GM23248 (cell line): ENCODE data around the gene GIPC2. TPM values are rescaled to one million over a fixed set of nuclear protein-coding genes. Genes with fewer than 3 reads are reported as not detected.
"Not testable (repeated sequence)": the region's sequence is repeated elsewhere in the genome, so short reads cannot be mapped to it uniquely, and the experiment has no call there.

Experiments used
- DNase-seq: peaks from one replicate; pipeline ENCODE4 v3.0.0-alpha.2; 2015
- H2AFZ ChIP-seq: fragments of 200-600 bp; sonication (generic); 2 replicates; pipeline ENCODE4 v1.6.1; 2016; ENCODE audit warnings: antibody characterized with exemption
- H3F3A ChIP-seq: fragments of 200-600 bp; sonication (generic); 2 replicates; pipeline ENCODE4 v1.6.1; 2016; ENCODE audit warnings: mild to moderate bottlenecking, antibody characterized with exemption, mixed run types; ENCODE audit not compliant: insufficient read depth
- H3K27ac ChIP-seq: fragments of 200-600 bp; sonication (generic); 2 replicates; pipeline ENCODE4 v1.5.1; 2016; ENCODE audit warnings: mild to moderate bottlenecking
- H3K27me3 ChIP-seq: fragments of 200-600 bp; sonication (generic); replicated peaks from 2 replicates; pipeline ENCODE4 v1.6.1; 2016; ENCODE audit warnings: mild to moderate bottlenecking; ENCODE audit not compliant: insufficient read depth
- H3K36me3 ChIP-seq: fragments of 200-600 bp; sonication (generic); 2 replicates; pipeline ENCODE4 v1.6.1; 2016; ENCODE audit warnings: low read depth, mild to moderate bottlenecking
- H3K4me1 ChIP-seq: fragments of 200-600 bp; sonication (generic); 2 replicates; pipeline ENCODE4 v1.6.1; 2016; ENCODE audit warnings: mild to moderate bottlenecking; ENCODE audit not compliant: insufficient read depth
- H3K4me2 ChIP-seq: fragments of 200-600 bp; sonication (generic); one replicate; pipeline ENCODE4 v1.6.1; 2016; ENCODE audit warnings: mild to moderate bottlenecking; ENCODE audit not compliant: unreplicated experiment
- H3K4me3 ChIP-seq: fragments of 200-600 bp; sonication (generic); 2 replicates; pipeline ENCODE4 v1.5.1; 2016; ENCODE audit warnings: mild to moderate bottlenecking
- H3K79me2 ChIP-seq: fragments of 200-600 bp; sonication (generic); 2 replicates; pipeline ENCODE4 v1.6.1; 2016; ENCODE audit warnings: mild to moderate bottlenecking; ENCODE audit not compliant: insufficient read depth
- H3K9ac ChIP-seq: fragments of 200-600 bp; sonication (generic); 2 replicates; pipeline ENCODE4 v1.6.1; 2016; ENCODE audit warnings: mild to moderate bottlenecking
- H3K9me2 ChIP-seq: fragments of 200-600 bp; sonication (generic); 2 replicates; pipeline ENCODE4 v1.6.1; 2016; ENCODE audit warnings: mixed run types, mild to moderate bottlenecking, moderate library complexity; ENCODE audit not compliant: insufficient read depth
- H3K9me3 ChIP-seq: fragments of 200-600 bp; sonication (generic); one replicate; pipeline ENCODE4 v1.6.1; 2017; ENCODE audit warnings: low read depth
- H4K20me1 ChIP-seq: fragments of 200-600 bp; sonication (generic); 2 replicates; pipeline ENCODE4 v1.6.0; 2016; ENCODE audit not compliant: insufficient read depth
- EZH2 ChIP-seq: fragments of 200-600 bp; sonication (generic); IDR thresholded peaks from 2 replicates; pipeline ENCODE4 v1.6.1; 2018; ENCODE audit warnings: antibody characterized with exemption, mild to moderate bottlenecking; ENCODE audit not compliant: insufficient read depth, poor library complexity, severe bottlenecking
- EZH2phosphoT487 ChIP-seq: fragments of 200-600 bp; sonication (generic); IDR thresholded peaks from 2 replicates; pipeline ENCODE4 v1.6.1; 2018; ENCODE audit warnings: antibody characterized with exemption, moderate library complexity, mild to moderate bottlenecking, low read depth; ENCODE audit not compliant: insufficient read depth
- WGBS, 2 experiments: methylation state at CpG; one replicate each; pipeline ENCODE4 v1.1.6; 2015 to 2017; ENCODE audit warnings: low lambda C conversion rate in 2 of 2, low coverage in 1 of 2; ENCODE audit errors: missing lambda C conversion rate in 2 of 2; 5-methylcytosine and 5-hydroxymethylcytosine counted together
- in situ Hi-C: fragments of 300-500 bp; cut with MboI; formaldehyde crosslinking; loops from 2 replicates; pipeline ENCODE4 v1.15.0; 2020
- polyA plus RNA-seq: library from polyadenylated mRNA; unstranded; fragments of >200 nt; fragmentation: Nextera tagmentation; extraction: Ambion mirVana; gene quantifications from 2 replicates; pipeline ENCODE4 v1.2.1, GENCODE V29; 2016
- total RNA-seq: library from RNA; depleted of rRNA; stranded (reverse); fragments of >200 nt; shearing (Covaris generic); gene quantifications from 2 replicates; pipeline ENCODE4 v1.2.3, GENCODE V29; 2014

Gene GIPC2
- total and polyA plus RNA-seq, 2 experiments from 2014 or later, result 0.32 to 0.68 TPM

- H3K36me3 ChIP-seq, result peaks cover 44% of the 10 kb centered on the region
- H3F3A ChIP-seq, result peaks cover 64% of the 10 kb centered on the region
- peak overlapping the region; percentile 97 for H3K4me2 ChIP-seq
- H3K9me3 ChIP-seq, result no peaks in the 10 kb centered on the region
- peaks cover 26% of the 10 kb centered on the region for H3K4me1 ChIP-seq
- peaks cover 14% of the 10 kb centered on the region; the same call in 1 of the 2 replicates for H4K20me1 ChIP-seq
- in situ Hi-C loops, result no loop called here
- peak overlapping the region; percentile 95 for H3K4me3 ChIP-seq
- no peaks in the 10 kb centered on the region for H3K9me2 ChIP-seq
- H2AFZ ChIP-seq, result no peak overlapping the region
- H3K27ac ChIP-seq, result peak overlapping the region; percentile 45; the same call in 1 of the 2 replicates
- peak overlapping the region; percentile 96; the same call in 1 of the 2 replicates for H3K9ac ChIP-seq
- 96 to 97% methylated on average over 2 of the region's 2 CpGs for WGBS, 2 experiments
- no peaks in the 10 kb centered on the region for H3K27me3 ChIP-seq
- peaks cover 99% of the 10 kb centered on the region for H3K79me2 ChIP-seq
- DNase-seq, result no peak
- TF ChIP-seq EZH2, result no peak
- TF ChIP-seq EZH2phosphoT487, result no peak
Measured at GRCh38 chr1:78011050-78011449, 34.7 kb upstream of the GIPC2 start.

GRCh38 chr1:78015148-78015547 is 30.6 kb upstream of the GIPC2 start:
- H4K20me1 ChIP-seq, result no peaks in the 10 kb centered on the region; the same call in 1 of the 2 replicates
- no peak for DNase-seq
- TF ChIP-seq EZH2phosphoT487, result no peak
- no peak for TF ChIP-seq EZH2
- H3F3A ChIP-seq, result peaks cover 61% of the 10 kb centered on the region
- no peak overlapping the region for H3K4me3 ChIP-seq
- peaks cover 70% of the 10 kb centered on the region for H3K36me3 ChIP-seq
- H3K4me2 ChIP-seq, result no peak overlapping the region
- H3K9me2 ChIP-seq, result no peaks in the 10 kb centered on the region
- no peaks in the 10 kb centered on the region for H3K9me3 ChIP-seq
- H3K27ac ChIP-seq, result no peak overlapping the region
- no peak overlapping the region for H2AFZ ChIP-seq
- in situ Hi-C loops, result no loop called here
- no peaks in the 10 kb centered on the region for H3K27me3 ChIP-seq
- no peak overlapping the region for H3K9ac ChIP-seq
- peaks cover 11% of the 10 kb centered on the region for H3K4me1 ChIP-seq
- peaks cover 83% of the 10 kb centered on the region for H3K79me2 ChIP-seq

GRCh38 chr1:78019024-78019423 is 26.7 kb upstream of the GIPC2 start:
- H3K4me3 ChIP-seq, result no peak overlapping the region
- H3K27me3 ChIP-seq, result no peaks in the 10 kb centered on the region
- H3K27ac ChIP-seq, result peak overlapping the region; percentile 7; the same call in 1 of the 2 replicates
- no peak overlapping the region for H2AFZ ChIP-seq
- DNase-seq, result no peak
- H3K9me3 ChIP-seq, result no peaks in the 10 kb centered on the region
- no peak overlapping the region for H3K9ac ChIP-seq
- WGBS, 2 experiments, result 95 to 100% methylated on average over 1 of the region's 1 CpG
- TF ChIP-seq EZH2, result no peak
- peaks cover 57% of the 10 kb centered on the region for H3K36me3 ChIP-seq
- peaks cover 45% of the 10 kb centered on the region for H3K79me2 ChIP-seq
- peaks cover 58% of the 10 kb centered on the region for H3F3A ChIP-seq
- no peaks in the 10 kb centered on the region; the same call in 1 of the 2 replicates for H4K20me1 ChIP-seq
- H3K4me2 ChIP-seq, result no peak overlapping the region
- in situ Hi-C loops, result no loop called here
- H3K9me2 ChIP-seq, result no peaks in the 10 kb centered on the region
- no peaks in the 10 kb centered on the region for H3K4me1 ChIP-seq

- H3K9me3 ChIP-seq, H4K20me1 ChIP-seq, H3K4me3 ChIP-seq, H3K27ac ChIP-seq, H3K4me1 ChIP-seq, DNase-seq, H3K27me3 ChIP-seq, H3K4me2 ChIP-seq, H3K9ac ChIP-seq, in situ Hi-C loops, H2AFZ ChIP-seq, H3K9me2 ChIP-seq: not testable (repeated sequence)
- WGBS, 2 experiments, result 96 to 99% methylated on average over 4 of the region's 4 CpGs
- Histone ChIP-seq H3F3A (peaks cover 54% of the 10 kb centered on the region), H3K36me3 (peaks cover 40% of the 10 kb centered on the region), H3K79me2 (peaks cover 24% of the 10 kb centered on the region)
Measured at GRCh38 chr1:78021134-78021533, 24.6 kb upstream of the GIPC2 start.

- Histone ChIP-seq H3K27me3 (no peaks in the 10 kb centered on the region), H3K4me3 (no peak overlapping the region), H3K9me2 (no peaks in the 10 kb centered on the region; the same call in 1 of the 2 replicates), H4K20me1 (no peaks in the 10 kb centered on the region), H3K9me3 (no peaks in the 10 kb centered on the region), H3F3A (peaks cover 7% of the 10 kb centered on the region; the same call in 1 of the 2 replicates), H3K27ac (no peak overlapping the region), H3K9ac (no peak overlapping the region), H3K4me1 (no peaks in the 10 kb centered on the region), H3K36me3 (no peaks in the 10 kb centered on the region), H3K4me2 (no peak overlapping the region), H3K79me2 (no peaks in the 10 kb centered on the region), H2AFZ (no peak overlapping the region)
- no peak for TF ChIP-seq EZH2phosphoT487
- TF ChIP-seq EZH2, result no peak
- in situ Hi-C loops, result no loop called here
- 66 to 71% methylated on average over 4 of the region's 4 CpGs for WGBS, 2 experiments
- DNase-seq, result no peak
Measured at GRCh38 chr1:78029793-78030192, 16.0 kb upstream of the GIPC2 start.
